ENCODE measurements around the gene NNAT.

Gene NNAT

DNA sequence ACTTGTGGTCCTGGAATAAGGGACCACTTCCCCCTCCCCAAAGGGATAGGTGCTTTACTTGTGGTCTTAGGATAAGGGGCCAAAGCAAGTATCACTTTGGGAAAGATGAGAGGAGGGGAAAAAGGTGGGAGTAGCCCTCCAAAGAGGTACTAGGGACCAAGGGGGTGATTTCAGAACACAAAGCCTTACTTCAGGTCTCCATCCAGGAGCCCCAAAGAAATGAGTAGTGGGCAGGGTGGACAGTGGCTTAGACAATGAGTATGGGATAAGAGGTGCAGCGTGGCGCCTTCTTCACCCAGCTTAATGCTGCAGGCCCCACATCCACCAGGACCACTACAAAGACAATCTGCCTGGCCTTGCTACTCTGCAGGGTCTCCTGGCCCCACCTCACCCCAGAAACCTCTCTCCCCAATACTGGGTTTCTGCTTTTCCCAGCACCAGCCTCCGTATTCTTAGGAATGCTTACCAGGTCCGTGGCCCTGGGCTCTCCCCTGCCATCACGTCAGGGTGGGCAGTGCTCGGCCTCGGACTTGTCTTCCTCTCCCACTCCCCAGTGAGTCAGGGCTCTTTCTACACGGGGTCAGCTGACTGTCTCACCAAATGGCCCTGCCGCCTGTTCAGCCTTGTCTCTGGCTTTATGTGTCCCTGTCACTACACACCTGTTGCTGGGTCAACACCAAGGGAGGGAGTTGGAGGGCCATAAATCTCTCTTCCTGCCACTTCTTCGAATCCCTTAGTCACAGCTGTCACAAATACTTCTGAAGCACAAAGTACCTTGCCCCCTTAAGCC, 3.1 kb downstream of the NNAT start:
- no peak for DNase-seq (ENCODE audit: low read depth in 1 of 2, low spot score in 1 of 2)

DNA sequence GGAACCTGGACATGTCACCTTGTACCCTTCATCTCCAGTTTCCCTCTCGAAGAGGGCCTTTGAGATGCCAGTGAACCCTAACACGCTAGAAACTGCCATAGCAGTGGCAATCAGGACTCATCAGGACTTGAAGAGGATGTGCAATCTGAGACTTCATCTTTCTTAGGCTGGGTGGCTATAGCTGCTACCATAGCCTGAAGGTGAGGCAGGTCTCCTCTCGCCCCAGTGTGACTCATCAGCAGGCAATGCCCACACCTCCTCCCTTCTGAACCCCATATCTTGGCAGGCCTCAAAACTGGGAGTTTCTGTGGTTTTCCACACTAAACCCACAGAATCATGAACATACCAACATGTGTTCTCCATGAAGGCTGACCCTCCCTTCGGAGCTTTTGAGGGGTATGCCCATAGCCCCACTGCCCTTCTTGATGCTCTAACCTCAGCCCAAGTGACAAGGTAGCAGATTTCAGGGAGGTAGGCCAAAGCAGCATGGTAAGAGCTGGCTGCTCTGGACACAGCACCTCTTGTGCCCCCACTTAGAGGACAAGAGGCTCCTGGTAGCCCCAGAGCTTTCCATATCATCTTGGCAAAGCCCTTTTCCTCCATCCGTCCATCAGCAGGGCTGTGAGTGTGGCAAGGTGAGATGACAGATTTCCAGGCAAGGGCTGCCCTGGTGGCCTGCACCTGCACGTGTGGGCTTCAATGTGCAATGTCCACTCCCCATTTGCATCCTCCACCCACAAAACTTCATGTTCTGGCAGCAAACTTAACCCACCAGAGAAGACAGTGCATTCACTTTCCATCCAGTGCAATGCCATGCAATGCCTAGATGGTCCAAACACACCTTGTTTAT, 4.0 kb downstream of the NNAT start:
- DNase-seq (ENCODE audit: low read depth in 1 of 2, low spot score in 1 of 2) = no peak

DNA sequence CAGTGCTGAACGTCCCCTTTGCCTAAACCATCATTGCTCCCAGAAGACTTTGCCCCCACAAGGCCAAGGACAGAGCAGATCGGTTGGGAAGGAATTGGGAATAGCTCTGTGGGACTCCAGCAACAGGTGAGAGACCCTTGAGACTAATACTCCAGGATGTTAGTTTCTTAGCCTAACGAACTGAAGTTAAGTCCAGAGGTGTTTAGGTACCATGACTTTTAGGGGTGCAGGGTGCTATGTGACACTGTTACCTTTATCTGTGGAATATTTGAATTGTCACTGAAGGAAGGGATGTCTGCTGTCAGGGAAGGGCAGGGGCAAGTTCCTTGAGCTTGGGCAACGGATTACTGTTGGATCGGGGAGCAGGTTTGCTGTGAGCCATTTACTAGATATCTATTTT, 4.8 kb downstream of the NNAT start:
- DNase-seq (ENCODE audit: low read depth in 1 of 2, low spot score in 1 of 2) = no peak

DNA sequence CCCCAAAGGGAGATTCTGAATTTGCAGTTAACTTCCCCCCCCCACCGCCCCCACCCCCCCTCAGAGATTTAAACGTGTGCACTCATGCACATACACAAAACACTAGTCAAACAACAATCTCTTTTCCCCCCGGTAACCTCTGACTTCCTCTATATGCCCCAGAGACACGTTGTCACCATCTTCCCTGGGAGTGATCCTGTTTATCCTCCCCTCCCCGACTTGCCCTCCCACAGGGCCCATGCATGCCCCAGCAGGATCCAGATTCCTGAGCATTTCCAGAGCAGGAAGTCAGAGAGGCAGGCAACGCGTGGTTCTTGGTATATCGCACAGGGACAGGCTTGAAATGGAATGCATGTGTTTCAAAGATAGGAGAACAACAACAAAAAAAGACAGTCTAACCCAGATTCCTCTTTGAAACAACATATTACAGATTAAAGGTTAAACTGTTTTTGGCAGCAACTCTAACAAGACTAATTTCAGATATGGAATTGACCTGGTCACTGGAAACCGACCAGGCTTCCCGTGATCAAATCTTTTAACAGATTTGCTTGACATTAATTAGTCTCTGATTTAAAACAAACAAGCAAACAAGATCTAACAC, 5.3 kb downstream of the NNAT start:
- DNase-seq (ENCODE audit: low read depth in 1 of 2, low spot score in 1 of 2) = no peak

DNA sequence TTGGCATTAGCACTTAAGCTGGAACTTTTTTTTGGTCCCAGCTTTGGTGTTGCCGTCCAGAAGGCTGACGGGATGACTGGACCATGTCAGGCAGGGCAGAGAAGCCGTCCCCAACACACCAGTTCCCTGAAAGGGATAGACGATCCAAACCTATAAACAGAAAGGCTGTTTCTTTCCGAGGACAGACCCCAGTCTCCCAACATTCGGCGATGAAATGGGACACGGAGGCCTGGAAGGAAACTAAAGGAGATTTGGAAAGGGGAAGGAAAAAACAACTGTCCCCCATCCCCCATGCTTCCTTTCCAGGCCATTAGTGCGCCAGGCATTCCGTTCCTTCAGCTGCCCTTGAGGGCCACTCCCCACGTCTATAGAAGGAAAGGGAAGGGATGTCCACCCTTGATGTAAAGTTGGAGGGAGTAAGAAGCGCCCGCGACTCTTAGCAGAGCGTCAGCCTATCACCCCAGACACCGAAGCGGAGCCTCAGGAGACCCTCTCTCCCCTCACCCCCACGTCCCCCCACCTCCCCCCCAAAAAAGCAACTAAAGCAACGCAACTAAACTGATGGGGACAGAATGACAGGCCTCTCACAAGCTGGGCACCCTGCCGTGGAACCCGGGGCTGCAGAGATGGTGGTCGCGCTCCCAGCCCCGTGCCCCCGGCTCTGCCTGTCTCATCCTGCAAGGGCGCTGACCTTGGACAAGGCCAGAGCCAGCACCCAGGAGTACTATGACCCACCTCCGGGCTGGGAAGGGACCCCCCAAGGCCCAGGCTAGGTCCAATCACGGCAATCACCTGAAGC, 6.0 kb downstream of the NNAT start:
- DNase-seq (ENCODE audit: low read depth in 1 of 2, low spot score in 1 of 2) = peak in 1 of 2 donors; percentile 7

DNA sequence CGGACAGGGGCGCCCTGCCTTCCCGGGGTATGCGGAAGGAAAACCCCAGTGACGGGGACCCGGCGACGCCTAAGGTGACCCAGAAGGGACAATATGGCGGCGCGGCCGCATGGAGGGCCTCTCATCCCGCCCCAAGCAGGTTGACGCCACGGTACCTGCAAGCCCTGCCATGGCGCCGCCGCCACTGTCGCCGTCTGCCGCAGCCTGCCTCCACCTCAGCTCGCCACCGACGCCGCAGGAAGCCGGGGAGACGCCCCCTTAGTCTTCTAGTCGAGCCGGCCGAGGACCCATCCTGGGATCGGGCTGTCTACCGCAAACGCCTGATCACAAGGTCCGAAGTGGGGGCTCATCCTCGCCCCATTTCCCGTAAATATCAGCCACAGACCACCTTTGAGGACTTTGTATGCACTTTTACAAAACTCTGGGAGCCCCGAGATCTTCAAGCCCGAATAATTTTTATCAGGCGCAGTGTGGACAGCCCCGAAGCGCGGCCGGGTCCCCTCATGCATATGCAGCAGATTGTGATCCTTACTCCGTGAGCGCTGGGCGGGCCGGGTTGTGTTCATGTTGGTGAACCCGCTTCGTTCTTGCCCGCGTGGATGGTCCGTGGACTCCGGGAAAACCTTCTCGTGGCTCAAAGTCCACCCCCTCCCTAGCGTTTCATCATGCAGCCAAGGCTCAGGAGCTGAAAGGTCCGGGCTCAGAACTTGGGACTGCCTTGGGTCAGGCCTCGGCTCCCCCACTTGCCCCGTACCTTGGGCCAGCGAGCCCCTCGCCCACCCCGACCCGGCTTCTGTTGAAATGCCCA, 6.8 kb downstream of the NNAT start, which contains the start of gene BLCAP:
Gene BLCAP (minus strand): TSS at position 239 of the 808 bp plus-strand sequence. CDS start 8,702 bp downstream, outside the sequence.
- peak; percentile 82 to 88 for DNase-seq (ENCODE audit: low read depth in 1 of 2, low spot score in 1 of 2)

DNA sequence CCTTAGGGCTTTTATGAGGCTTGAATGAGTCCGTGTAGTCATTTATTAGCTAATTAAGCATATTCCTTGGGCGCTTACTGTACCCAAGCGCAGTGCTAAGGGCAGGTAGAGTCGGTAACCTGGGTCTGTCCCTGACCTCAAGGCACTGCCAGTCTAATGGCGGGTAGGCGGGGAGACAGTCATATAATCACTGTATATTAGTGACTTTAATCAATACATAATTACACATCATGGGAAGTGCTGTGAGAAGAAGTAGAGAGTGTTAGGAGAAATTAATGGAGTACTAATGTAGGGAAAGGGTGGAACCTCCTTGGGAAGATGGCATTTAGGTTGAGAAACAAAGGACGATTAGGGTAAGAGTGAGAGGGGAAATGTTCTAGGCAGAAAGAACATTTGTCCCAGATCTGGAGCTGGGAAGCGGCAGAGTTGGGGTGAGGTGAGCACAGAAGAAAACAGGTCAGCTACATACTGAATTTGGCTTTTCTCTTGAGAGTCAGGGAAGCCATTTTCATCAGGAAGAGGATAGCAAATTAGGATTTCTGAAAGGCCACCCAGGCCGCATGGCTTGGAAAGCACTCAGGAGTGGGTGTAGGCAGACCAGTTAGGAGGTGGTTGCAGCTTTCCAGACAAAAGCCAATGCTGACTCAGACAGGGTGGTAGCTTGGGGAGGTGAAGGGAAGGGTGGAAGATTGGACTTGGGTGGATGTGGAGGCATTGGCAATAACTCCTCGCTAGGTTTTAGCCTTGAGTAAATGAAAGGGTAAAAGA, 7.6 kb downstream of the NNAT start:
- DNase-seq (ENCODE audit: low read depth in 1 of 2, low spot score in 1 of 2) = no peak

DNA sequence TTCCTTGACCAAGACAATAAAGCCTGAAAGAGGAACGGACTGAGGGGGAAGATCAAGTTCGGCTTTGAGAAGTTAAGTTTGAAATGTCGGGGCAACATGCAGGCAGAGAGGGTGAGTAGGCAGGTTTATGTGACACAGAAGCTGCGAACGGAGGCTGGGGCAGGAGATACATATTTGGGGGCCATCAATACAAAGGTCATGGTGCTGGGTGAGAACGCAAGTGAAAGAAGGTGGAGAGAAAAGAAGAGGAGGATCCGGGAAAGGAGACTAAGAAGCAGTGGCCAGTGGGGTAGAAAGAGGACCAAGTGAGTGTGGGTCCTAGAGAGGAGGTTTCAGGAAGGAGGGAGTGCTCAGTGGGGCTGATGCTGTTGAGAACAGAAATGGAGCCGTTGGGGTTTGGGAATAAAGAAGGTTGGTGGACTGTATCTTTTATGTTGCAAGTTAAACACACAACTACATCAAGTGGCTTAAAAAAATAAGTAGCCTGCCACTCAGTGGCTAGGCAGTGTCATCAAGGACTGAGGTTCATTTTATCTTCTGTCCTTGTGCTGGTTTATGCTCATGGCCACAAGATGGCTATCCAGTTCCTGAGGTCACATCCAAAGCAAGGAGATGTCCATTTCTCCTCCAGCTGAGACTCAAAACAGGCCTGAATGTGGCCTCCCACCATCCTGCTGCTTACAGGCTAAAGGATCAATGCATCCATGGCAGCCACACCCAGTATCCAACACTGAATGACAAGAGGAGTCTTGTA, 8.3 kb downstream of the NNAT start:
- DNase-seq (ENCODE audit: low read depth in 1 of 2, low spot score in 1 of 2) = no peak

DNA sequence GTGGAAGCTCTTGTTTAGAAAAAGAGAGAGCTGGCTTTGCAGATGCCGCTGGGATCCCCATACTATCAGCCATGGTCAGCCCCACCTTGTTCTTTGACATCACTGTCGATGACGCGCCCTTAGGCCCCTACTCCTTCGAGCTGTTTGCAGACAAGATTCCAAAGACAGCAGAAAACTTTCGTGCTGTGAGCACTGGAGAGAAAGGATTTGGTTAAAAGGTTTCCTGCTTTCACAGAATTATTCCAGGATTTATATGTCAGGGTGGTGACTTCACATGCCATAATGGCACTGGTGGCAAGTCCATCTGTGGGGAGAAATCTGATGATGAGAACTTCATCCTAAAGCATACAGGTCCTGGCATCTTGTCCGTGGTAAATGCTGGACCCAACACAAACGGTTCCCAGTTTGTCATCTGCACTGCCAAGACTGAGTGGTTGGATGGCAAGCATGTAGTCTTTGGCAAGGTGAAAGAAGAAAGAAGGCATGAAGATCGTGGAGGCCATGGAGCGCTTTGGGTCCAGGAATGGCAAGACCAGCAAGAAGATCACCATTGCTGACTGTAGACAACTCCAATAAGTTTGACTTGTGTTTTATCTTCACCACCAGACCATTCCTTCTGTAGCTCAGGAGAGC, 9.0 kb downstream of the NNAT start:
- DNase-seq (ENCODE audit: low read depth in 1 of 2, low spot score in 1 of 2) = no peak

DNA sequence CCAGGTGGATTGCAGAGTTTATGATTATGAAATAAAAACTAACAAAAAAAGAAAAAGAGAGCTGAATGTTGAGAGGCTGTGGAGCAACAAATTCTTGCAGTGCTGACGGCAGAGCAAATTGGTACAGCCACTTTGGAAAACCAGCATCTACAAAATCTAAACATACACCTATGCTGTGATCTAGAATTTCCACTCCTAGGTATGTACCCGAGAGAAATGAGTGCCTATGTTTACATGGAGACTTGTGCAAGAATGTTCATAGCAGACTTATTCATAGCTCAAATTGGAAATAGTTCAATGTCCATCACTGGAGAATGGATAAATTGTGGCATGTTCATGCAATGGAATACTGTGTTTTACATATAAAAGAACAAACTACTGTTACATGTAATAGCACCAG, 9.6 kb downstream of the NNAT start:
- DNase-seq (ENCODE audit: low read depth in 1 of 2, low spot score in 1 of 2) = no peak

DNA sequence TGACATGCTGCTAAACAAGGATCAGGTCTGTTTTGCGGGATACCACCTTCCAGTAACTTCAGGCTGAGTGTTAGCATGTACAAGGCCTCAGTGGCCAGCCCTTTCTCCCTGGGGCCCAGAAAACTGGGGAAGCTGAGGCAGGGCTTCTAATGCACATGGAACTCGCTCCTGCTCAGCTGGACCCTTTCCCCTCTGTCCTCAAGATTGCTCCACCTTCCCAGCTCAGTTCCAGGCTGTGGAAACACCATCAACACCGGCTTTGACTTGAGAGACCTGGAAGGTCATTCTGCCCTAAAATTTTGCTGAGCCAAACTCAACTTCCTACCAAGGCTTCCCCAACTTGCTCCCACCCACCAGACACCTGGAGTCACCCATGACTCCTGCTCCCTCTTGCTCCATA, 10.8 kb downstream of the NNAT start:
- no peak for DNase-seq (ENCODE audit: low read depth in 1 of 2, low spot score in 1 of 2)

DNA sequence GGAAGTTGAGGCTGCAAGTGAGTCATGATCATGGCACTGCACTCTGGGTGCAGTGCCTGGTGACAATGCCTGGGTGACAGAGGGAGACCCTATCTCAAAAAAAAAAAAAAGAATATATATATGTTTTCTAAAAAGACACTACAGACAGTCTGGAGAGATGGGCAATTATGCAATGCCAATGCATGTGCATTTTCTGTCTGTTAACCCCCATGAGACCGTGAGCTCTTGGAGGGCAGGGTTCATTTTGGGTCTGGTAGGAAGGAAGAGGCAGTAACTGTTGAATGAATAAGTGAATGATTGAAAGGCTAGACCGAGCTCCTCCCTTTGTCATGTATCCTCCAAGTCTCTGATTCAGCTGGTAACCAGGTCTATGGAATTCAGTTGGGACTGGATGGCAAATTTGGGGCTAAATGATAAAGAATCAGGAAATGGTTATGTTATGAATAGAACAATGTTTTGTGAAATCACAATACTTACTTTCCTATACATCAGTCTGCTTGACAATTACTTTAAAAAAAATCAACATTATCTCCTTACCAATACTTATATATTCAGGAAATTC, 12.2 kb downstream of the NNAT start:
- no peak for DNase-seq (ENCODE audit: low read depth in 1 of 2, low spot score in 1 of 2)

DNA sequence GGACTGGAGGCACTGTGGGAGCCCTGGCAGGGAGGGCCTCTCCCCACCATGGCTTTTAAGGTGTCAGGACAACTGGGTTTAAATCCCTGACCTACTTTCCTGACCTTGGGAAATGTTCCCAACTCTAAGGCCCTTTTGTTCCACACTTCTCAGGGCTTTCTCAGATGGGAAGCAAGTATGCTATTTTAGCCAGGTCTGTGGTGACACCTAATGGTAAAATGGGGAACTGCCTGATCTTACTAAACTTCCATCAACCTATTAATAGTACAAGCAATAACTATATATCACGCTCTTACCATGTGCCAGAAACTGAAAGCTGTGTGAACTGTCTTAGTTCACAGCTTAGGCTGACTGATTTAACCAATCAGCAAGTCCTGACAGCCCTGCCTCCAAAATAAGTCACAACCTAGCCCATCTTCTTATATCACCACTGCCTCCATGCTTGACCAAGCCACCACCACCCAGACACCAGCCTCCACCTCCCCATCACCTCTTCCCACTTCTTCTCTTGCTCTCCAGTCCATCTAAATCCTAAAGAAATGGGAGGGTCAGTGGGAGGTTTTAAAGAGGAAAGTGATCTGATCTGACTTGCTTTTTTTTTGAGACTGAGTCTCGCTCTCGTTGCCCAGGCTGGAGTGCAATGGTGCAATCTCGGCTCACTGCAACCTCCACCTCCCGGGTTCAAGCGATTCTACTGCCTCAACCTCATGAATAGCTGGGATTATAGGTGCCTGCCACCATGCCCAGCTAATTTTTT, 13.5 kb downstream of the NNAT start:
- DNase-seq (ENCODE audit: low read depth in 1 of 2, low spot score in 1 of 2) = no peak

DNA sequence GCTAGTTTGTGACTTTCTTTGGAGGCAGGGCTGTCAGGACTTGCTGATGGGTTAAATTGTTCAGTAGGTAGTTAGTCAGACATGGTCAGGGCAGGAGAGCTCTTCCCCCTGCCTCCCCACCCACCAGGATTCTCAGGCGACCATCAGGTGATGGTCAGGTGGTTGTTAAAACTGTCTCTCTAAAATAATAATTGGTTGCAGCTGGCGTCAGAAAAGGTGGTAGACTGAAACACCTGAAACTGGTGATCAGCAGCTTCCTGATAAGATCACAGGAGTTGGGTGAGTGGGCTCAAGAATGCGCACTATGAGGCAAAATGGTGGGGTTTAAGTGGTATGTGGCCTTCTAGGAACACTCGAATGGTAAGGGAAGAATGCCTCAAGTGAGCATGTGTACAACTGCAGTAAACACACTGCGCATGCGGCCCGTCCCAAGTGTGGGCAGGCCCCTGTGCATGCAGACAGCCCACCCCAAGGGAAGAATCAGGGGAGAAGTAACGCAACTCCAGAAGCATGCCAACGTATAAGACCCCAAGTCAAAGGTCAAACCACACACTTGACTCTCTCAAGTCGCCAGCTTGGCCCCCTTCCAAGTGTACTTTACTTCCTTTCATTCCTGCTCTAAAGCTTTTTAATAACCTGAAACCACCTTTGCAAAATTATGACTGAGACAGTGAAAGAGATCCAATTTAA, 14.5 kb downstream of the NNAT start:
- no peak for DNase-seq (ENCODE audit: low read depth in 1 of 2, low spot score in 1 of 2)

DNA sequence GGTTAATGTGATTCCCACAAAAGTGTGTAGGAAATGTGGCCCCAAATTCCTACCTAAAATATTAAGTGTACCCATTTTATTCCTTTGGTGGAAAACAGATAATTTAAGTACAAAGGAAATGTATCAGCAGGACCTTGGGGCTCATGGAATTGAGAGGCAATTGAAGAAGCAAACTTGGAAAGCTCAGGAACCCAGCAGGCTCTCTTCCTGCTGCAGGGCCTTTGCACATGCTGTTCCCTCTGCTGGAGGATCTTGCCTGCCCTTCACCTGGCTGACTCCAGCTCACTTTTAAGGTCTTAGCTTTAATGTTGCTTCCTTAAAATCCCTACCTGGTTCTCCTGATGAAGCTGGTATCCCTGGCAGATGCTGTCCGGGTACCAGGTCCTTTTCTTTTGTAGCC, 16.5 kb downstream of the NNAT start:
- DNase-seq (ENCODE audit: low read depth in 1 of 2, low spot score in 1 of 2) = no peak

DNA sequence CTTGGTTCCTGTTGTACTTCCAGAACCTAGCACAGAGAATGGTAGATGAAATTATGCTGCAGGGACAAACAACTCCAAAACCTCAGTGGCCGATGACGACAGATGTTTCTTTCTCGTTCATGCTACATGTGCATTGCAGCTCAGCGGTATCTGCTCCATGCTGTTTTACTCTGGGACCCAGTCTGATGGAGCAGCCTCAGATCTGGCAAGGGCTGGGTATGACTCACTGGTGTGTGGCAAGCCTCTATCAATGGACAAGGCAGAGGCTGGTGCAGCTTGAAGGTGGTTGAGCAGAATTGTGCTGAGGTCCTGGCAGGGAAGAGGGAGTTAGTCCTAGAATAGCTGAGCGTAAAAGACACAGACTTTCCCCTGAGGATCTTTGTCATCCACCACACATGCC, 17.0 kb downstream of the NNAT start:
- DNase-seq (ENCODE audit: low read depth in 1 of 2, low spot score in 1 of 2) = no peak

DNA sequence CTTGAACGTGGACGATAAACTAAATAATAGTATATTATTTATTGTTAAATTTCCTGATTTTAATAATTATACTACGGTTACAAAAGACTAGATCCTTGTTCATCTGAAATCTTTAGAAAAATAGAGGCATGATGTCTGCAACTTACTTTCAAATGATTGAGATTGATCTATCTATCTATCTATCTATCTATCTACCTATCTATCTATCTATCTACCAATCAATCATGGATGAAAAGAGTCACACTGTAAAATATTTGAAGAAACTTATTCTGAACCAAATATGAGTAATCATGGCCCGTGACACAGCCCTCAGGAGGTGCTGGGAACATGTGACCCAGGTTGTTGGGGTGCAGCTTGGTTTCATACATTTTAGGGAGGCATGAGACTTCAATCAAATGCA, 18.4 kb downstream of the NNAT start:
- no peak for DNase-seq (ENCODE audit: low read depth in 1 of 2, low spot score in 1 of 2)
